Stimulated activated naive CD8-positive, alpha-beta T cell treated with anti-CD3 and anti-CD28 coated beads, Interleukin-15, amount 100 ng/mL, for 72 hours (primary cell): ENCODE data around the gene FOXN1.

Experiments used
- ATAC-seq: fragments of 150-1000 bp; cut with Tn5 transposase; 2 replicates; pipeline ENCODE4 v1.10.0; 2021; ENCODE audit warnings: mild to moderate bottlenecking, moderate library complexity
- DNase-seq, 2 donors: peaks; one replicate each; pipeline ENCODE4 v3.0.0; 2021 to 2022
- H3K27ac Mint-ChIP-seq, 2 donors: one replicate each; pipeline ENCODE4 v1.8.0; 2022; ENCODE audit warnings: mild to moderate bottlenecking in 2 of 2, mixed read lengths in 2 of 2, moderate library complexity in 2 of 2
- H3K27me3 Mint-ChIP-seq: one replicate; pipeline ENCODE4 v1.8.0; 2022; ENCODE audit warnings: mixed read lengths
- H3K4me1 Mint-ChIP-seq: one replicate; pipeline ENCODE4 v1.8.0; 2022; ENCODE audit warnings: mild to moderate bottlenecking, mixed read lengths
- H3K4me3 Mint-ChIP-seq, 2 donors: one replicate each; pipeline ENCODE4 v1.8.0; 2022; ENCODE audit warnings: mild to moderate bottlenecking in 2 of 2, mixed read lengths in 2 of 2, moderate library complexity in 1 of 2
- H3K9me3 Mint-ChIP-seq, 2 donors: one replicate each; pipeline ENCODE4 v1.8.0; 2022; ENCODE audit warnings: mixed read lengths in 2 of 2

FOXN1 gene

GRCh38 chr17:28473542-28473941, 32.6 kb upstream of the FOXN1 start, which contains the start of gene SLC13A2:
TSS of gene SLC13A2 (plus strand) at chr17:28473644. CDS start at chr17:28473713, 69 bp downstream.
- H3K27ac Mint-ChIP-seq, result no peak within 1 kb of the TSS
- ATAC-seq, result no peak

GRCh38 chr17:28474111-28474531, 32.0 kb upstream of the FOXN1 start:
- Mint-ChIP-seq H3K4me3 (no peak overlapping the region), H3K27me3 (no peaks in the 10 kb centered on the region), H3K27ac (no peak overlapping the region), H3K9me3 (no peaks in the 10 kb centered on the region), H3K4me1 (peaks cover 10% of the 10 kb centered on the region)
- ATAC-seq (no peak), DNase-seq (peak in 1 of 2 donors; percentile 7)

More at GRCh38 chr17:28473542-28473941, 32.6 kb upstream of the FOXN1 start, which contains the start of gene SLC13A2:
- Mint-ChIP-seq H3K4me1 (peaks cover 16% of the 10 kb centered on the region), H3K27me3 (no peaks in the 10 kb centered on the region), H3K4me3 (no peak within 1 kb of the TSS), H3K9me3 (no peaks in the 10 kb centered on the region)
- DNase-seq, result peak in 1 of 2 donors; percentile 4

GRCh38 chr17:28475151-28475900, 30.8 kb upstream of the FOXN1 start:
- peak overlapping the region in 1 of 2 donors; percentile 30 for H3K27ac Mint-ChIP-seq
- peaks cover 10% of the 10 kb centered on the region for H3K4me1 Mint-ChIP-seq
- no peaks in the 10 kb centered on the region for H3K9me3 Mint-ChIP-seq
- DNase-seq (no peak), ATAC-seq (no peak)
- no peak overlapping the region for H3K4me3 Mint-ChIP-seq
- H3K27me3 Mint-ChIP-seq, result no peaks in the 10 kb centered on the region

- peaks cover 10% of the 10 kb centered on the region for H3K4me1 Mint-ChIP-seq
- no peaks in the 10 kb centered on the region for H3K27me3 Mint-ChIP-seq
- no peak overlapping the region for H3K4me3 Mint-ChIP-seq
- no peak for ATAC-seq
- no peaks in the 10 kb centered on the region for H3K9me3 Mint-ChIP-seq
- H3K27ac Mint-ChIP-seq, result no peak overlapping the region
- DNase-seq, result no peak
Observed at GRCh38 chr17:28476076-28476865, 29.9 kb upstream of the FOXN1 start.

- no peak overlapping the region for H3K27ac Mint-ChIP-seq
- no peak overlapping the region for H3K4me3 Mint-ChIP-seq
- no peaks in the 10 kb centered on the region for H3K9me3 Mint-ChIP-seq
- no peak for DNase-seq
- peaks cover 10% of the 10 kb centered on the region for H3K4me1 Mint-ChIP-seq
- no peaks in the 10 kb centered on the region for H3K27me3 Mint-ChIP-seq
- no peak for ATAC-seq
Observed at GRCh38 chr17:28477928-28478327, 28.2 kb upstream of the FOXN1 start.

DNA sequence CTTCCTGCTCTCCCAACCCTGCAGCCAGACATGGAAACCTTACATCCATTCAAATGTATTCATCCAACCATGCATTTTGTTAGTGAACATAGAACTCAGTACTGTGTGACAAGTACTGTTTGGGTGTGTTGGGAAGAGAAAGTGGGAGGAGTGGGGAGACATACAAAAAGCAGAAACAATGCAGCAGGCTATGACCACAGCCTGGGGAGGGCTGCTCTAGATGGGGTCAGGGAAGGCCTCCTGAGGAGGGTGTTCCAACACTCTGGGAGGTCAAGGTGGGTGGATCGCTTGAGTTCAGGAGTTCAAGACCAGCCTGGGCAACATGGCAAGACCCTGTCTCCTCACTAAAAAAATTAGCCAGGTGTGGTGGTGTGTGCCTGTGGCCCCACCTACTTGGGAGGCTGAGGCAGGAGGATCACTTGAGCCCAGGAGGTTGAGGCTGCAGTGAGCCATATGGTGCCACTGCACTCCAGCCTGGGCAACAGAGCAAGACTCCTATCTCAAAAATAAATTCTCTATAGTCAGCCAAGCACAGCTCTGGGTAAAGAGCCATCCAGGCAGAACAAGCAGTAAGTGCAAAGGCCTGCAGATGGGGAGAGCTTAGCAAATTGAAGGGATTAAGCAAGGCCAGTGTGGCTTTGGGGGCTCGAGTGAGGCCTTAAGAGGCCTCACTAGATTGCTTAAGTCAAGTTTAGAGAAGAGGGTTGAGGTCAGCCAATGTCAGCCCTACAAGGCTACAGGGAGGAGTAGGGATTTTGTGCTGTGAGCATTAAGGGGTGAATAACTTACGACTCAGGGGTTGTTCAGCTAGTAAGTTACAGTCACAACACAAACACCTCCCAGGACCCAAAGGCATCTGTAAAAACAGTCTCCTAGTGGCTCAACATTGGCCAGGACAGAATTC, 27.2 kb upstream of the FOXN1 start:
- H3K27me3 Mint-ChIP-seq, result no peaks in the 10 kb centered on the region
- no peak overlapping the region for H3K27ac Mint-ChIP-seq
- ATAC-seq (no peak), DNase-seq (no peak)
- no peak overlapping the region for H3K4me3 Mint-ChIP-seq
- peaks cover 10% of the 10 kb centered on the region for H3K4me1 Mint-ChIP-seq
- H3K9me3 Mint-ChIP-seq, result no peaks in the 10 kb centered on the region

GRCh38 chr17:28480278-28480677, 25.9 kb upstream of the FOXN1 start:
- H3K4me3 Mint-ChIP-seq, result no peak overlapping the region
- DNase-seq, result no peak
- ATAC-seq, result no peak
- peaks cover 14% of the 10 kb centered on the region for H3K4me1 Mint-ChIP-seq
- no peak overlapping the region for H3K27ac Mint-ChIP-seq
- H3K27me3 Mint-ChIP-seq, result no peaks in the 10 kb centered on the region
- no peaks in the 10 kb centered on the region for H3K9me3 Mint-ChIP-seq

GRCh38 chr17:28480799-28481571, 25.2 kb upstream of the FOXN1 start:
- H3K27ac Mint-ChIP-seq, result no peak overlapping the region
- H3K27me3 Mint-ChIP-seq, result no peaks in the 10 kb centered on the region
- DNase-seq, result no peak
- no peaks in the 10 kb centered on the region for H3K9me3 Mint-ChIP-seq
- no peak overlapping the region for H3K4me3 Mint-ChIP-seq
- no peak for ATAC-seq
- peaks cover 7% of the 10 kb centered on the region for H3K4me1 Mint-ChIP-seq

GRCh38 chr17:28482551-28483199, 23.5 kb upstream of the FOXN1 start:
- Mint-ChIP-seq H3K27ac (no peak overlapping the region), H3K27me3 (no peaks in the 10 kb centered on the region), H3K9me3 (no peaks in the 10 kb centered on the region), H3K4me3 (no peak overlapping the region), H3K4me1 (peaks cover 7% of the 10 kb centered on the region)
- DNase-seq (no peak), ATAC-seq (no peak)

DNA sequence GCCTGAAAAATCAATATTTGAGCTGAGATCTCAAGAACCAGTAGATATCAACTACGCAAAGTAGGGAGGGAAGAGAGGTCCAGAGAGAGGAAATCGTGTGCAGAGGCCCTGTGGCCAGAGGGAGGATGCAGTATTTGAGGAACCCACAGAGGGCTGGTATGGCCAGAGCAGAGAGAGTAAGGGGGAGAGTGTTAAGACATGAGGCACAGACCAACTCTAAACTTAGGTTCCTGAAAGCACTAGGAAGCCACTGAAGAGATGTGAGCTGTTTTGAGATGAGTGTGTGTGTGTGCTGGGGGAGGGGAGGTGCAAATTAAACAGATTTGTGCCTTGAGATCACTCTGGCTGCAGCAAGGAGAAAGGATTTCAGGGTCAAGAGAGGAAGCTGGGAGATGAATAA, 21.9 kb upstream of the FOXN1 start:
- DNase-seq, result no peak
- Mint-ChIP-seq H3K27ac (peak overlapping the region in 1 of 2 donors; percentile 35), H3K4me3 (no peak overlapping the region), H3K27me3 (no peaks in the 10 kb centered on the region), H3K9me3 (no peaks in the 10 kb centered on the region), H3K4me1 (peaks cover 7% of the 10 kb centered on the region)
- ATAC-seq, result no peak

GRCh38 chr17:28485049-28485448, 21.1 kb upstream of the FOXN1 start:
- H3K9me3 Mint-ChIP-seq, result no peaks in the 10 kb centered on the region
- H3K4me3 Mint-ChIP-seq, result no peak overlapping the region
- H3K27ac Mint-ChIP-seq, result no peak overlapping the region
- DNase-seq (no peak), ATAC-seq (no peak)
- peaks cover 7% of the 10 kb centered on the region for H3K4me1 Mint-ChIP-seq
- no peaks in the 10 kb centered on the region for H3K27me3 Mint-ChIP-seq

DNA sequence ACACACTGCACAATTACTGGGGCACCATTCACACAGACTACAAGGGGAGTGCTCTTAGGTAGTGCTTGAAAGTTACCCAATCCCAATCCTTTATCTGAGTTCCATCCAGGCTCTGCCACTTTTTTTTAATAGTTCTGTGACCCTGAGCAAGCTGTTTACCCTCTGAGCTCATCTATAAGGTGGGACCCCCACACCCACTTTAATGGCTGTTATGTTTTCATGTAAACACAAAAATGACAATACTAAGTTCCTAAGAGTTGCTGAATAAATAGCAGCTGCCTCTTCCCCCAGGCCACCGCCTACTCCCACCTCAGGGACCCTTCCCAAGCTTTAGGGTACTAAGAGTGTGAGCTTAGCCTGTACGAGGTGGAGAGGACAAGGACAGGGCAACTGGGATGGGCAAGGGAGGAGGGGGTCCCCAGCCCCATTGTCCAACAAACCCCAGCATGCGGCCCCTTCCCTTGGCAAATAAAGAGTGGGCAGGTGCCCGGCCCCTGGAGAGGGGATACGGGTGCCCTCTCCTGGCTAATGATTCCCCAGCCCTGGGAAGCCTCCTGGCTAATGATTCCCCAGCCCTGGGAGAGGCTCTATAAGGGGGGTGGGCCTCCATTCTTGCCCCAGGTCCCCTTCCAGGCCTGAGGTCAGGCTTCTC, 18.1 kb upstream of the FOXN1 start:
- Mint-ChIP-seq H3K4me1 (peaks cover 7% of the 10 kb centered on the region), H3K27ac (no peak overlapping the region), H3K9me3 (no peaks in the 10 kb centered on the region), H3K4me3 (no peak overlapping the region), H3K27me3 (peaks cover 7% of the 10 kb centered on the region)
- ATAC-seq, result no peak
- DNase-seq, result no peak

GRCh38 chr17:28488533-28489276, 17.4 kb upstream of the FOXN1 start:
- DNase-seq, result no peak
- ATAC-seq, result no peak
- Mint-ChIP-seq H3K9me3 (no peaks in the 10 kb centered on the region), H3K27me3 (peaks cover 9% of the 10 kb centered on the region), H3K4me3 (no peak overlapping the region), H3K27ac (no peak overlapping the region), H3K4me1 (peaks cover 7% of the 10 kb centered on the region)
